ENCODE data around the gene IGSF3. TPM values are rescaled to one million over a fixed set of nuclear protein-coding genes. Genes with fewer than 3 reads are reported as not detected.

The IGSF3 gene
- total and polyA plus RNA-seq, 10 donors: 0.09 to 1.2 (median 0.56) TPM

- Histone ChIP-seq H3K4me1 (no peaks in the 10 kb centered on the region), H3K36me3 (no peaks in the 10 kb centered on the region), H3K27ac (no peak overlapping the region), H3K9me3 (no peaks in the 10 kb centered on the region), H3K4me3 (no peak overlapping the region), H3K27me3 (replicated peaks in 1 of 7) (no peaks in the 10 kb centered on the region)
- intact Hi-C loops (cut with DNase I; ENCODE audit: low total_unique reads): no loop called here
- no peak for DNase-seq
- WGBS, 5 donors: 55 to 73% (median 63%) methylated on average over 2 of the region's 2 CpGs
- no peak for TF ChIP-seq POLR2AphosphoS5 (IDR thresholded peaks at IDR 0.05)
- TF ChIP-seq, protein P1, sequence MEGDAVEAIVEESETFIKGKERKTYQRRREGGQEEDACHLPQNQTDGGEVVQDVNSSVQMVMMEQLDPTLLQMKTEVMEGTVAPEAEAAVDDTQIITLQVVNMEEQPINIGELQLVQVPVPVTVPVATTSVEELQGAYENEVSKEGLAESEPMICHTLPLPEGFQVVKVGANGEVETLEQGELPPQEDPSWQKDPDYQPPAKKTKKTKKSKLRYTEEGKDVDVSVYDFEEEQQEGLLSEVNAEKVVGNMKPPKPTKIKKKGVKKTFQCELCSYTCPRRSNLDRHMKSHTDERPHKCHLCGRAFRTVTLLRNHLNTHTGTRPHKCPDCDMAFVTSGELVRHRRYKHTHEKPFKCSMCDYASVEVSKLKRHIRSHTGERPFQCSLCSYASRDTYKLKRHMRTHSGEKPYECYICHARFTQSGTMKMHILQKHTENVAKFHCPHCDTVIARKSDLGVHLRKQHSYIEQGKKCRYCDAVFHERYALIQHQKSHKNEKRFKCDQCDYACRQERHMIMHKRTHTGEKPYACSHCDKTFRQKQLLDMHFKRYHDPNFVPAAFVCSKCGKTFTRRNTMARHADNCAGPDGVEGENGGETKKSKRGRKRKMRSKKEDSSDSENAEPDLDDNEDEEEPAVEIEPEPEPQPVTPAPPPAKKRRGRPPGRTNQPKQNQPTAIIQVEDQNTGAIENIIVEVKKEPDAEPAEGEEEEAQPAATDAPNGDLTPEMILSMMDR (IDR thresholded peaks at IDR 0.05 in 8 of 11, conservative IDR thresholded peaks at IDR 0.05 in 3 of 11): no peak
- TF ChIP-seq POLR2A (IDR thresholded peaks at IDR 0.05): no peak
Measured at GRCh38 chr1:116690396-116690848, 22.9 kb upstream of the IGSF3 start.

- Histone ChIP-seq H3K27ac (no peak overlapping the region), H3K4me3 (no peak overlapping the region), H3K27me3 (replicated peaks in 1 of 7) (no peaks in the 10 kb centered on the region), H3K4me1 (no peaks in the 10 kb centered on the region), H3K36me3 (no peaks in the 10 kb centered on the region), H3K9me3 (no peaks in the 10 kb centered on the region)
- no peak for DNase-seq
- intact Hi-C loops (cut with DNase I; ENCODE audit: low total_unique reads): no loop called here
- WGBS, 5 donors: 78 to 91% (median 82%) methylated on average over 4 of the region's 4 CpGs
- TF ChIP-seq POLR2AphosphoS5 (IDR thresholded peaks at IDR 0.05) (no peak), POLR2A (IDR thresholded peaks at IDR 0.05) (no peak)
- TF ChIP-seq, protein P1 (IDR thresholded peaks at IDR 0.05 in 8 of 11, conservative IDR thresholded peaks at IDR 0.05 in 3 of 11): no peak
Measured at GRCh38 chr1:116686723-116687352, 19.3 kb upstream of the IGSF3 start.

DNA sequence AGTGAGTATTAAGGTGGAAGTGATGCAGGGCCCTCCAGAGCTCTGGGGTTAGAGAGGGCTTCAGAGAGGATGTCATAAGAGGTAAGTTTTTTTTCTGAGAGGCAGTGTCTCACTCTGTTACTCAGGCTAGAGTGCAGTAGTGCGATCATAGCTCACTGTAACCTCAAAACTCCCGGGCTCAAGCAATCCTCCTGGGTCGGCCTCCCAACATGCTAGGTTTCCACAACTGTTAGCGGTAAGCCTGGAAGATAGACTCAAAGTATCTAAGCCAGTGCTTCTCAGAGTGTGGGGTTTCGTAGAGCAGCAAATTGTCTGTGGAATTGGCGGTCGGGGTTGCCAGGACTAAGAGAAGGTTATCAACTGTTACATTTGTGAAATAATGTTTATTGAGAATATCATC, 18.6 kb upstream of the IGSF3 start:
- H3K27me3 ChIP-seq (replicated peaks in 1 of 7): no peaks in the 10 kb centered on the region
- peaks cover 0 to 4% (median 0%) of the 10 kb centered on the region in 8 donors for H3K9me3 ChIP-seq
- no peak overlapping the region for H3K4me3 ChIP-seq
- H3K36me3 ChIP-seq: no peaks in the 10 kb centered on the region
- intact Hi-C loops (cut with DNase I; ENCODE audit: low total_unique reads): no loop called here
- DNase-seq: no peak
- H3K27ac ChIP-seq: no peak overlapping the region
- 87 to 94% (median 93%) methylated on average over 7 of the region's 7 CpGs for WGBS, 5 donors
- no peaks in the 10 kb centered on the region for H3K4me1 ChIP-seq
- TF ChIP-seq, protein P1 (IDR thresholded peaks at IDR 0.05 in 8 of 11, conservative IDR thresholded peaks at IDR 0.05 in 3 of 11): no peak
- no peak for TF ChIP-seq POLR2AphosphoS5 (IDR thresholded peaks at IDR 0.05)
- TF ChIP-seq POLR2A (IDR thresholded peaks at IDR 0.05): no peak

DNA sequence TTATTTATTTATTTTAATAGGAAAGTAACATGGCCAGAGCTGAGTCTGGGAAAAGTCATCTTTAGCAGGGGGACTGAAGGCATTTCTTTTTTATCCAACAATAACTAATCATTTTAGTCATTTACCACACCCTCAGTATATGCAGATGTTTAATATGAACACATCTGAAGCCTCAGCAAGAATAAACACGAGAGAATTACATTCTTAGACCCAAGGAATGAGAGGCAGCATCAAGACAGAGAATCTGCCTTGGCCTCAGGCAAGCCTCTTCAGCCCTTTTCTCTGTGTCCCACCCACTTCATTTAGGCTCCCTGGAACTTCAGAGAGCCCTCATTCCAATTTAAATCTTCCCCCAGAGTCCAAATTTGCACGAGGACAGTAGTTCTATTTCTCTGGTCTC, 17.0 kb upstream of the IGSF3 start:
- H3K36me3 ChIP-seq: no peaks in the 10 kb centered on the region
- peaks cover 0 to 4% (median 0%) of the 10 kb centered on the region in 8 donors for H3K9me3 ChIP-seq
- H3K4me3 ChIP-seq: no peak overlapping the region
- no peak for DNase-seq
- TF ChIP-seq, protein P1 (IDR thresholded peaks at IDR 0.05 in 8 of 11, conservative IDR thresholded peaks at IDR 0.05 in 3 of 11): no peak
- TF ChIP-seq POLR2A (IDR thresholded peaks at IDR 0.05): no peak
- TF ChIP-seq POLR2AphosphoS5 (IDR thresholded peaks at IDR 0.05): no peak
- 70 to 80% (median 77%) methylated on average over 2 of the region's 2 CpGs for WGBS, 5 donors
- no peaks in the 10 kb centered on the region for H3K4me1 ChIP-seq
- no peak overlapping the region for H3K27ac ChIP-seq
- intact Hi-C loops (cut with DNase I; ENCODE audit: low total_unique reads): no loop called here
- no peaks in the 10 kb centered on the region for H3K27me3 ChIP-seq (replicated peaks in 1 of 7)
